Brain microvascular endothelial cell (primary cell): ENCODE results near the gene COX4I1.
"Not testable (repeated sequence)": the region's sequence is repeated elsewhere in the genome, so short reads cannot be mapped to it uniquely, and the experiment has no call there.

Source experiments
- DNase-seq: peaks from one replicate; pipeline ENCODE4 v3.0.0-alpha.2; 2020
- H3K27ac ChIP-seq: fragments of 250-450 bp; sonication (Bioruptor Pico); 2 replicates; pipeline ENCODE4 v1.5.1; 2020; ENCODE audit warnings: mild to moderate bottlenecking, moderate library complexity
- H3K27me3 ChIP-seq: fragments of 250-450 bp; sonication (Bioruptor Pico); replicated peaks from 2 replicates; pipeline ENCODE4 v1.5.1; 2020; ENCODE audit warnings: mild to moderate bottlenecking
- H3K36me3 ChIP-seq: fragments of 250-450 bp; sonication (Bioruptor Pico); replicated peaks from 2 replicates; pipeline ENCODE4 v1.5.1; 2020; ENCODE audit warnings: mild to moderate bottlenecking
- H3K4me3 ChIP-seq: 2 replicates; pipeline ENCODE4 v1.5.1; 2011; ENCODE audit warnings: low read depth, mild to moderate bottlenecking, control low read depth, low read length, moderate library complexity
- CTCF ChIP-seq: IDR thresholded peaks from 2 replicates; pipeline ENCODE4 v1.5.1; 2011; ENCODE audit warnings: low read depth, mild to moderate bottlenecking, moderate library complexity, low read length, control low read depth, inconsistent platforms; ENCODE audit errors: missing control alignments
- in situ Hi-C: cut with HindIII; loops from 2 replicates; pipeline ENCODE4 v1.10.0; 2017; ENCODE audit warnings: low sequenced_read_pairs, low pct_ligation_motif_present

COX4I1 gene

GRCh38 chr16:85798283-85798776 is 1.2 kb upstream of the COX4I1 start:
- H3K36me3 ChIP-seq: peaks cover 38% of the 10 kb centered on the region
- TF ChIP-seq CTCF: no peak
- H3K27ac ChIP-seq: peak overlapping the region; percentile 92
- H3K27me3 ChIP-seq: no peaks in the 10 kb centered on the region
- in situ Hi-C loops: no loop called here
- H3K4me3 ChIP-seq: peak overlapping the region; percentile 93
- DNase-seq: no peak

GRCh38 chr16:85798901-85799496 is 496 bp upstream of the COX4I1 start:
- Histone ChIP-seq H3K27me3 (no peaks in the 10 kb centered on the region), H3K36me3 (peaks cover 45% of the 10 kb centered on the region), H3K27ac (peak overlapping the region; percentile 92), H3K4me3 (peak overlapping the region; percentile 93)
- no peak for TF ChIP-seq CTCF
- DNase-seq: no peak
- in situ Hi-C loops: no loop called here

- Histone ChIP-seq H3K27ac (peak overlapping the region; percentile 92), H3K4me3 (peak overlapping the region; percentile 93), H3K27me3 (no peaks in the 10 kb centered on the region), H3K36me3 (peaks cover 50% of the 10 kb centered on the region)
- no peak for DNase-seq
- TF ChIP-seq CTCF: no peak
- in situ Hi-C loops: no loop called here
These were observed 800 bp downstream of the COX4I1 start for GRCh38 chr16:85800321-85800669.

GRCh38 chr16:85803570-85803969 is 4.1 kb downstream of the COX4I1 start:
- Histone ChIP-seq H3K36me3 (peaks cover 54% of the 10 kb centered on the region), H3K27ac (no peak overlapping the region), H3K27me3 (no peaks in the 10 kb centered on the region), H3K4me3 (no peak overlapping the region)
- DNase-seq: no peak
- in situ Hi-C loops: no loop called here
- no peak for TF ChIP-seq CTCF

- H3K36me3 ChIP-seq: peaks cover 52% of the 10 kb centered on the region
- no peaks in the 10 kb centered on the region for H3K27me3 ChIP-seq
- no peak for DNase-seq
- H3K27ac ChIP-seq: no peak overlapping the region
- no peak overlapping the region for H3K4me3 ChIP-seq
- no peak for TF ChIP-seq CTCF
- in situ Hi-C loops: no loop called here
These were observed 6.0 kb downstream of the COX4I1 start for GRCh38 chr16:85805442-85806045.

- H3K4me3 ChIP-seq: no peak overlapping the region
- H3K36me3 ChIP-seq: peaks cover 50% of the 10 kb centered on the region
- DNase-seq: no peak
- H3K27me3 ChIP-seq: peaks cover 5% of the 10 kb centered on the region
- no peak for TF ChIP-seq CTCF
- H3K27ac ChIP-seq: no peak overlapping the region
- in situ Hi-C loops: no loop called here
These were observed 7.0 kb downstream of the COX4I1 start for GRCh38 chr16:85806539-85806938.

GRCh38 chr16:85807340-85807739 is 7.8 kb downstream of the COX4I1 start:
- H3K27ac ChIP-seq, H3K4me3 ChIP-seq, DNase-seq, in situ Hi-C loops: not testable (repeated sequence)
- peaks cover 42% of the 10 kb centered on the region for H3K36me3 ChIP-seq
- peaks cover 13% of the 10 kb centered on the region for H3K27me3 ChIP-seq

- peaks cover 35% of the 10 kb centered on the region for H3K36me3 ChIP-seq
- in situ Hi-C loops, H3K27ac ChIP-seq, H3K4me3 ChIP-seq, DNase-seq: not testable (repeated sequence)
- H3K27me3 ChIP-seq: peaks cover 21% of the 10 kb centered on the region
These were observed 8.6 kb downstream of the COX4I1 start for GRCh38 chr16:85808104-85808503.
